OCI-M1 (cell line): ENCODE results near the gene GAS2.

ENCODE experiments used
- DNase-seq: peaks from one replicate; lab custom pipeline; 2025; lab: John Stamatoyannopoulos, UW

Gene GAS2

DNA sequence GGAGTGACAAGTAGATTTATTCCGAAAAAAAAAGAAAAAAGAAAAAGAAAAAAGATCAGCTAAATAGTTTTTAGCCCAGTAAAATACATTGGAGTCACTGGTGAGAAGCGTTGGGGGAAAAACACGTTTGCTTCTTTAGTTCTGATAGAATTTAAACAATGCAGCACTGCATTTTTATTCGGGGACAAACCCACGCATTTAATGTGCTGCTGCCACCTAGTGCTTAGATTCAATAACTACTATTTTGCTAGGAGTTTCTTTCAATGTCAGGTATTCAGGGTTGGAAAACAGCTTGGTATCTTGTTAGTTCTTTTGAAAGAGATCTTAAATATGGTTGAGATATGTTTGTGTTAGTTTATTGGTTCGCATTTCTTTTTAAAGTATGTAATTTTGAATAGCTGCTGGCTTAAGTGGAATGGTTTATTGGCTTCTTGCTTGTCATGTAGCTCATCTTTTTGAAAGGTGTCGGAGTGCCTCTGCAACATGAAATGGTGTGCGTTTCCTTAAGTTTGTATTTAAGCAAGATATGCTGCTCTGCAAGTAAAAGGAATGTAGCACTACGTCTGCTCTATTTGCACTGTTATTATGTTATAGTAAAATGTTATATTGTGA lies 121.2 kb downstream of the GAS2 start:
- peak; percentile 77 for DNase-seq

DNA sequence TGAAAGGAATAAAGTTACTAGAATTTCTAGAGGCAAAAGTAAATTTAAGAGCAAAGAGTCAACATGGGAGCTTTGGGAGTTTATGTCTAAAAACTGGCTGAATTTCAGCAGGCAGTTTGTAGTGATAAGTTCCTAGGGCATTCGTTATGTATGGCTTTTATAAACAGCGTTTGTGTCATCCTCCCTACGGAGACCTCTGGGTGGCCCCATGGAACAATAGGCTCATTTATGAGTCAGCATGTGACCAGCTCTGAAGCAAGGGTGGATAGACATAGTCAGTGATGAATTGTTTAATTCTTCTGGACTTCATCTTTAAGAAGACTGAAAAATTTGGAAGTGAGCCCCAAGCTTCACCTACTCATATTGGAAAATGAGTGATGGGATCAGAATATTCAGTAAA lies 126.1 kb downstream of the GAS2 start:
- DNase-seq = peak; percentile 92

DNA sequence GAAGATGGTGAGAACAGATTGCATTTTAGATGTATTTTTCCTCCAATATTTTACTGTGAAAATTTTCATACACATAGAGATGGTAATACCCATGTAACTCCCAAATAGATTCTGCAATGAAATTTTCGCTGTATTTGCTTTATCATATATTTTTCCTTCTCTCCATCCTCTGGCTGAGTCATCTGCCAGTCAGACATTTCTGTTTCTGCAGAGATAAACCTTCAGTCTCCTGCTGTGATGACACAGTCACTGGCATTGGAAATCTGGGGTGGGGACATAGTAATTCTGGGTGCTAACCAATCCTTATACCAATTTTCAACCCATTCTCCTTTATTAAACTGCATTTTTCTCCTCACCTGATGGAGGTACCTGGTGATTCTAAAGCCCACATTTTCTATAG lies 129.5 kb downstream of the GAS2 start:
- peak; percentile 76 for DNase-seq

GRCh38 chr11:22797047-22797446 lies 130.6 kb downstream of the GAS2 start:
- DNase-seq = no peak

DNA sequence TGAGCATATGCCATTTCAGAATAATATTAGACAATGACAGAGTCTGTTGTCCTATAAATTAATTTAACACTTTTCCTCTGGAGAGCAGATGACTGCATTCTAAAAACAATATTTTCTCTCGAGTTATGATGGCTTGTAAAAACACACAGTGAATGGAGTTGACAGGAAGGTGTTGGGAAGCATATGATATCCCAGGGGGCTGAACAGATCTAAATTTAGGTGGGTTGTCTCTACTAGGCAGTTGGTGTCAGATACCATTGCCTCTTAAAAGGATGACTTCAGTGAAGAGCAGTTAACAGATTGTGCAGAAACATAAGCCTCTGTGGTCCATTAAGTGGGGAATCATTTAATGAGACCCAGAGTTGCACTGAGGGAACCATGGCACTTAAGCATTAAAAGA lies 132.5 kb downstream of the GAS2 start:
- no peak for DNase-seq

- DNase-seq = no peak
Observed at GRCh38 chr11:22800482-22800881, 134.1 kb downstream of the GAS2 start.

- no peak for DNase-seq
Observed at GRCh38 chr11:22802861-22803260, 136.4 kb downstream of the GAS2 start.

GRCh38 chr11:22807391-22807790 lies 141.0 kb downstream of the GAS2 start:
- no peak for DNase-seq

DNA sequence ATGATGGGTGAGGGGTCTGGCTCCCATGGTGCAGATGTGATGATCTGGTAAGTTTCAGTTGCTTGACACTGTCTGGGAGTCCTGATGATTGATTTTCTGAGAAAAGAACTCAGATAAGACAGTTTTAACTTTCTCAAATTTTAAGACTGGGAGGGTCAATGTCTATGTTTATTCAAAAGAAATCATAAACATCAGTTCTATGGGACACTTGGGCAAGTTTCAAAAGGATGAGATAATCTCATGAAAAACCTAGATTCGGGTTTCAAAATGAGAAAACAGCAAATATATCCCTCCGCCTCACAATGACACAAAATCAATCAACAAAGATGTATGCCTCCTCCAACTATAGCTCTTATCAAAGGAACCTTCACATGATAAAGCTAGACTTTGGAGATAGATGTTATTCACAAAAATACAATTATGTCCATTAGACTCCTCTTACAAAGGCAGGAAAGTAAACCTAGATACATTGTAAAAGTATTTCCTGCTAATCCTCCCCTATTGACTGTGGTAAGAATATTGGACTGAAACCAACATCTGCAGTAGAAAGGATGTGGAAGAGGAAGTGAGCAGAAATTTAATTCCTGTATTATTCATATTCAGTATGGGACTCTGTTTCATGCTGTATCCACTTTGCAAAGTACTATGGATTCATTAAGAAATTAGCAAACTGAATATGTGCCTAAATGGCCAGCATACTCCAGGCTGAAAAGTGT lies 141.6 kb downstream of the GAS2 start:
- peak; percentile 43 for DNase-seq

DNA sequence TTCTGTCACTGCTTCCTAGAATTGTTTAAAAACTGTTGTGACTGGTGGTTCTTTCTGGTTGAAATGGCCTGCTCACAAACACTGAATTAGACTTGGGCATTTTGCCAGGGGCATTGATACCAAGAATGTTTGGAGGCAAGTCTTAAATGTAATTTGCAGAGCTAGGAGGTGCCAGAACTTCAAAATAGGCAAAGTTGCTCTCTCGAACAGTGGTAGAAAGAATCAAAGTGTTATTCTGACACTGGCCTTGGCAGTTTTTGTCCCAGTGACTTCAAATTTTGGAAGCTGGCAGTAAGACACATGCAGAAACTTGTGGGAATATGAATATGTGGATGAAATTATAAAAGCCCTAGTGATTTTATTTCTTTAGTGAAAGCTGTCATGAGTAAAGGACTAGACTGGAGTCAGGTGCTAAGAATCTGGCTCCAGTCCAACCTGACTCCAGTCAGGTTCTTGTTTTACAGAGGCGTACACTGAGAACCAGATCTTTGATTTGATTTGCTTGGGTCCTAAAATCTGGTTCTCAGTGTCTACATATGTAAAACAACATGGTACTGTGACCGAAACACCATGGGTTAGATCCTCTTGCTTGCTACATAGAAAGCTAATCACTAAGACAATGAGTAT lies 142.3 kb downstream of the GAS2 start:
- DNase-seq = no peak

GRCh38 chr11:22809893-22810292 lies 143.5 kb downstream of the GAS2 start:
- no peak for DNase-seq

- no peak for DNase-seq
Observed at GRCh38 chr11:22822203-22822602, 155.8 kb downstream of the GAS2 start.

DNA sequence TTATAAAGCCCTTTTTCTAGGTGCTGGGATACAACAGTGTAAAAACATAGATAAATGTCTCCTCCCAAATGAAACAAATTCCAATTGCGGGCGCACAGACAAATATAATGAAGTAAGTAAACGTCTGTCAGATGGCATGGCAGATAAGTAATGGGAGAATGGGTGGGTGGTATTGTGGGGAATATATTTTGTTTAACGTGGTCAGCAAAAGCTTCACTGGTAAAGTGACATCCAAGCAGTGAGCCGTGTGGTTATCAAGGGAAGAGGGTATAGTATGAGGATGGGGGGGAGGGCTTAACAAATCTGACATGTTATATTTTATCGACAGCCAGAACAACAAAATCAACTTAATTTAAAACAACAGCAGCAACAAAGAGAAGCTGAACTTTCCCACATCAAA lies 162.0 kb downstream of the GAS2 start:
- DNase-seq = peak; percentile 72

- DNase-seq = peak; percentile 95
Observed at GRCh38 chr11:22829231-22830081, 163.0 kb downstream of the GAS2 start, which contains the start of gene SVIP. Gene SVIP (minus strand): TSS chr11:22829801. CDS start chr11:22829748, 53 bp downstream.

DNA sequence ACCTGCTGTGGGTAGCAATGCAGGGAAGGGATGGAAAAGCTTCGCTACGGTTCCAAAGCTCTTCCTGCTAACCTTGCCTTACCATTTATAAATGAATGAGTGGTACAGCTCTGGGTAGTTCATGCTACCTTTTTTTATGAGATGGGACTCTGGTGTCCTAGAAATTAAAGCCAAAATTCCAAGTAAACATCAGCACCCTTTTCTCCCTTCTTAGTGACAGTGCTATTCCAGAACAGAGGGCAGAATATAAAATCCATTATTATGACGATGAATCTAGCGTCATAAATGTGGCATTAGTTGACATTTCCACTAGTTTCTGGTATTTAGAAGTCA lies 163.6 kb downstream of the GAS2 start:
- no peak for DNase-seq

DNA sequence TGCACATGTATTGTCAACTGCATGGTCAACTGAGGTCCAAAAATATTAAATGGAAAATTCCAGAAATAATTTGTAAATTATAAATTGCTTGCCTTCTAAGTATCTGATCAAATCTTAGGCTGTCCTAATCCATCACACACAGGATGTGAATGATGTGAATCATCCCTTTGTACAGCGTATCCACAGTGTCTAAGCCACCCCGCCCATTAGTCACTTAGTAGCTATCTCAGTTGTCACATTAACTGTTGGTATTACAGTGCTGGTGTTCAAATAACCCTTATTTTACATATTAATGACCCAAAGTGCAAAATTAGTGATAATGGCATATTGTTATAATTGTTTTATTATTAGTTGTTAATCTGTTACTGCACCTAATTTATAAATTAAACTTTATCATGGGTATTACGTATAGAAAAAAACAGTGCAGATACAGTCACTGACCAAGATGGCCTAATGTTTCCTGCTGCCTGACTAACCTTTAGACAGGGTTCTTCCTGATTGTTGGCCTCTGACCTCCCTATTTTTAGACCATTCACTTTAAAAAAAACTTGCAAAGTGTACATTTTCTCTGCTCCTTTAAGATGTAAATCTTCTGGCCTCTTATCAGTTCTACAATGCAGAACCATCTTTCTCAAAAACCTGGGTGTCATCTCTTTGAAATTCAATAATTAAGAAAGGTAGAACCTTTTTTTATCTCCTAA lies 166.1 kb downstream of the GAS2 start:
- no peak for DNase-seq

DNA sequence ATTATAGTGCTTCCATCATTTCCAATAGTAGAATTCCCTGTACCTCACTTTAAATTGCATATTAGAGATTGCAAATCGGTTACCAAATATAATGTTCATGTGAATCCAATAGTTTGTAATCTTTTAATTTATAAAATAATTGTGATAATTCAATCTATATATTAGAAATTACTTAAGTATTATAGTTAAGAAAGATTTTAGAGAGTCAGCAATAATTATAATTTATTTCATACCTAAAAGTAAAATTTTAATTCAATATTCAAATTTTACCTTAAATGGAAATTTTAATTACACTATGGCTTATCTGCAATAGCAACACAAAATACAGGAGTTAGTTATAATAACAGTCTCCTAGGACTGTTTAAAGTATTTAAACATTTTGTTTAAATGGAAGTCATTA lies 180.3 kb downstream of the GAS2 start:
- DNase-seq = no peak

DNA sequence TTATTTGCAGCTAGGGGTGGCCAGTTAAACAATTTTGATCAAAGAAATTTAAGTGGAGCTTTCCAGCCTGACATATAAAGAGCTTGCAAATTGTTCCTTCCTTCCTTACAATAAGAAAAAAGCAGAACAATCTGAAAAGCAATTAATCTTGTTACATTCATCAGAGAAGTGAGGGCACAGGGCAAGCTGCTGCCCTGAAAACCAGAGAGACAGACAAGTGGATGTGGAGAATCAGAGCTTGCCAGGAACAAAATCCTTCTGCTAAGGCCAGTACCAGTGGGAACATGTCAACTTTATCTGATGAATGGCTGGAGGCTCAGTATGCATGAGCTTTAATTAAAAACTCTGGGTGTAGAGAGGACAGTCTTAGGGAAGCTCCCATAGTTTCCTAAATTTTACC lies 185.1 kb downstream of the GAS2 start:
- DNase-seq = peak; percentile 5

DNA sequence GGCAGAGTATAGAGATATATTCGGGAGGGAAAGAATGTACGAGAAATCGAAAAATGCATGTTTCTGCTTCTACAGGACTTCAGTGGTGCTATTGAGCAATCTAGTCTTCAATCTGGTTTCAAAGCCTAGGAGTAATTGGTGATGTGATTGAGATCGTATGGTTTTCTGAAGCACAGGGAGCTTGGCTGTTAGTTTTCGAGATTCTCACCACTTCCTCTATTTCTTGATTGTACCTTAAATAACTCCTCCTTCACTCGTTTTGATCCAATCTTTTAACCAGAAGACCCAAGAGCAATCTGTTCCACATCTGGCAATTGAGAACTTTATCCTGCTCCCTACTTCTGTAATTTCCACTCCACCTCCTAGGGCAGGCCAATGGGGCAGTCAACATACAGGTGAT lies 193.3 kb downstream of the GAS2 start:
- DNase-seq = peak; percentile 40

DNA sequence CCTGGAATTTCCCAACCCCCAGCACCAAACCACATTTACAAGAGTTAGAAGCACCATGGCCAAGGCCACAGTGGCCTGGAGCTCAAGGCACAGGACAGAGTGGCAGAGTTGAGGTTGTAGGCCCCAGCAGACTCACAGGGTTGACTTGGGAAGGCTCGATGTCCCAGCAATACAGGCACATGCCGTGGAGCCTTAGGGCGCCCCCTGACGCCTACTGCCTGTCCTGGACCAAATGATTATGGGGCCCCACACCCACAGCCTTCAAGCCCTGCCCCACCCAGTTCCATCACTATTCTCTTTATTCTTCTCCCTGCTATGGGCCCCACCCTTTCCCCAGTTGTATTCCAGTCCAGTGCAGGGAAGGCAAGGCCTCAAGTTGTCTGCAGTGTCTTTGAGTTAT lies 193.8 kb downstream of the GAS2 start, which contains the start of gene CCDC179:
TSS of gene CCDC179 (minus strand) at position 234 of the 400 bp plus-strand sequence. CDS start at position 181, 53 bp downstream.
- DNase-seq = no peak
